IMR-90 (cell line): ENCODE results near the gene TARDBP. TPM values are rescaled to one million over a fixed set of nuclear protein-coding genes. Genes with fewer than 3 reads are reported as not detected.

ENCODE experiments used
- ATAC-seq: fragments of 200-7000 bp; cut with Tn5 transposase; 2 replicates; pipeline ENCODE4 v1.9.1; 2020; ENCODE audit warnings: low read depth, mild to moderate bottlenecking, moderate library complexity
- BruUV-seq: library from RNA; stranded (reverse); fragments of 400-500 nt; replicated peaks from 2 replicates; lab custom pipeline; 2021; lab: Mats Ljungman, UMichigan
- CTCF ChIA-PET: fragments of 300-600 bp; formaldehyde crosslinking; extraction: SDS; loops from one replicate; lab custom pipeline; 2021; ENCODE audit warnings: antibody characterized with exemption; lab: Yijun Ruan, JAX
- POLR2A ChIA-PET: fragments of 300-600 bp; sonication (Branson Sonifier 250); formaldehyde crosslinking; loops from one replicate; lab custom pipeline; 2022; ENCODE audit warnings: antibody characterized with exemption; ENCODE audit not compliant: unreplicated experiment; lab: Charles Lee
- DNase-seq: peaks from one replicate; pipeline ENCODE4 v3.0.0; 2013
- H2AFZ ChIP-seq: replicated peaks from 2 replicates; pipeline ENCODE3; 2013; ENCODE audit warnings: low read length, mild to moderate bottlenecking; ENCODE audit not compliant: poor library complexity
- H2AK5ac ChIP-seq: 2 replicates; pipeline ENCODE4 v1.6.1; 2013; ENCODE audit warnings: low read depth, low read length, inconsistent platforms
- H2AK9ac ChIP-seq: replicated peaks from 2 replicates; pipeline ENCODE3; 2013; ENCODE audit warnings: mild to moderate bottlenecking, low read depth, low read length, moderate library complexity; ENCODE audit not compliant: poor library complexity
- H2BK120ac ChIP-seq: 2 replicates; pipeline ENCODE4 v1.6.1; 2013; ENCODE audit warnings: low read depth, low read length, inconsistent platforms
- H2BK15ac ChIP-seq: 3 replicates; pipeline ENCODE4 v1.6.1; 2013; ENCODE audit warnings: low read depth, low read length, inconsistent platforms
- H2BK20ac ChIP-seq: 2 replicates; pipeline ENCODE4 v1.6.1; 2013; ENCODE audit warnings: low read depth, mild to moderate bottlenecking, inconsistent platforms, low read length, moderate library complexity
- H2BK5ac ChIP-seq: 2 replicates; pipeline ENCODE4 v1.6.1; 2013; ENCODE audit warnings: mild to moderate bottlenecking, low read depth, low read length, inconsistent platforms; ENCODE audit not compliant: poor library complexity, severe bottlenecking
- H3K14ac ChIP-seq: replicated peaks from 2 replicates; pipeline ENCODE4 v1.6.1; 2013; ENCODE audit warnings: low read depth, low read length, inconsistent platforms
- H3K18ac ChIP-seq: 2 replicates; pipeline ENCODE4 v1.6.1; 2013; ENCODE audit warnings: low read depth, low read length, control low read depth
- H3K23ac ChIP-seq: 2 replicates; pipeline ENCODE4 v1.6.1; 2013; ENCODE audit warnings: low read depth, low read length, inconsistent platforms
- H3K27ac ChIP-seq: 2 replicates; pipeline ENCODE4 v1.5.1; 2013; ENCODE audit warnings: mild to moderate bottlenecking, control low read depth, low read length; ENCODE audit not compliant: insufficient read depth
- H3K27me3 ChIP-seq: 2 replicates; pipeline ENCODE4 v1.6.1; 2013; ENCODE audit warnings: low read length; ENCODE audit not compliant: control insufficient read depth, insufficient read depth
- H3K36me3 ChIP-seq: 2 replicates; pipeline ENCODE4 v1.6.1; 2013; ENCODE audit warnings: low read length, mixed read lengths; ENCODE audit not compliant: control insufficient read depth, insufficient read depth
- H3K4ac ChIP-seq: 2 replicates; pipeline ENCODE4 v1.6.1; 2013; ENCODE audit warnings: low read depth, low read length, inconsistent platforms
- H3K4me1 ChIP-seq: 2 replicates; pipeline ENCODE4 v1.6.1; 2013; ENCODE audit warnings: low read length, mixed read lengths; ENCODE audit not compliant: control insufficient read depth, insufficient read depth
- H3K4me2 ChIP-seq: 2 replicates; pipeline ENCODE4 v1.6.1; 2013; ENCODE audit warnings: low read depth, mild to moderate bottlenecking, control low read depth, low read length, moderate library complexity
- H3K4me3 ChIP-seq: 2 replicates; pipeline ENCODE4 v1.5.1; 2013; ENCODE audit warnings: low read depth, mild to moderate bottlenecking, control low read depth, low read length, moderate library complexity; ENCODE audit not compliant: insufficient read depth
- H3K56ac ChIP-seq: 2 replicates; pipeline ENCODE4 v1.6.1; 2013; ENCODE audit warnings: low read length, inconsistent platforms; ENCODE audit not compliant: insufficient read depth; ENCODE audit errors: extremely low read depth
- H3K79me1 ChIP-seq, 2 experiments: 2 replicates each; pipeline ENCODE4 v1.6.1; 2013; ENCODE audit warnings: low read length in 2 of 2, inconsistent platforms in 1 of 2, low read depth in 1 of 2
- H3K9ac ChIP-seq: 2 replicates; pipeline ENCODE4 v1.6.1; 2013; ENCODE audit warnings: low read depth, low read length, control low read depth
- H3K9me1 ChIP-seq: 2 replicates; pipeline ENCODE4 v1.6.1; 2013; ENCODE audit warnings: low read length, inconsistent platforms; ENCODE audit not compliant: insufficient read depth
- H3K9me3 ChIP-seq: 2 replicates; pipeline ENCODE4 v1.6.1; 2013; ENCODE audit warnings: low read length; ENCODE audit not compliant: control insufficient read depth, insufficient read depth
- H4K20me1 ChIP-seq: 2 replicates; pipeline ENCODE4 v1.6.1; 2013; ENCODE audit warnings: low read length, inconsistent platforms; ENCODE audit not compliant: insufficient read depth
- H4K5ac ChIP-seq: 2 replicates; pipeline ENCODE4 v1.6.1; 2013; ENCODE audit warnings: mild to moderate bottlenecking, low read depth, low read length, control low read depth
- H4K8ac ChIP-seq, 2 experiments: 2 replicates each; pipeline ENCODE4 v1.6.1; 2013; ENCODE audit warnings: low read depth in 2 of 2, low read length in 2 of 2, control low read depth in 1 of 2, inconsistent platforms in 1 of 2
- H4K91ac ChIP-seq: 2 replicates; pipeline ENCODE4 v1.6.1; 2013; ENCODE audit warnings: low read depth, low read length, inconsistent platforms; ENCODE audit not compliant: insufficient read depth
- BHLHE40 ChIP-seq: fragments of 150-350 bp; IDR thresholded peaks from 2 replicates; pipeline ENCODE4 v1.6.1; 2016; ENCODE audit warnings: mild to moderate bottlenecking, low read depth, low read length
- CEBPB ChIP-seq: IDR thresholded peaks from 2 replicates; pipeline ENCODE4 v1.6.1; 2012; ENCODE audit warnings: low read depth, low read length, improper control_type of control experiment
- CHD1 ChIP-seq: IDR thresholded peaks from 2 replicates; pipeline ENCODE4 v1.6.1; 2012; ENCODE audit warnings: low read depth, low read length, improper control_type of control experiment
- CTCF ChIP-seq: conservative IDR thresholded peaks from 2 replicates; pipeline ENCODE4 v1.5.1; 2012; ENCODE audit warnings: mild to moderate bottlenecking, low read depth, low read length, improper control_type of control experiment
- ELK1 ChIP-seq: fragments of 150-350 bp; IDR thresholded peaks from 2 replicates; pipeline ENCODE4 v1.6.1; 2016; ENCODE audit warnings: low read depth, mild to moderate bottlenecking, low read length, moderate library complexity, borderline replicate concordance
- FOS ChIP-seq: fragments of 150-350 bp; IDR thresholded peaks from 2 replicates; pipeline ENCODE4 v1.6.1; 2016; ENCODE audit warnings: low read depth, low read length
- MAFK ChIP-seq: IDR thresholded peaks from 2 replicates; pipeline ENCODE4 v1.6.1; 2012; ENCODE audit warnings: low read depth, low read length, improper control_type of control experiment
- MAZ ChIP-seq: IDR thresholded peaks from 2 replicates; pipeline ENCODE4 v1.6.1; 2012; ENCODE audit warnings: low read depth, mild to moderate bottlenecking, low read length, improper control_type of control experiment, moderate library complexity, borderline replicate concordance
- MXI1 ChIP-seq: IDR thresholded peaks from 2 replicates; pipeline ENCODE4 v1.6.1; 2012; ENCODE audit warnings: low read depth, mild to moderate bottlenecking, low read length, moderate library complexity, borderline replicate concordance
- NFE2L2 ChIP-seq: fragments of 150-350 bp; IDR thresholded peaks from 2 replicates; pipeline ENCODE4 v1.6.1; 2016; ENCODE audit warnings: low read depth, mild to moderate bottlenecking, low read length
- POLR2A ChIP-seq: IDR thresholded peaks from 2 replicates; pipeline ENCODE4 v1.6.1; 2012; ENCODE audit warnings: mild to moderate bottlenecking, low read depth, low read length
- RAD21 ChIP-seq: IDR thresholded peaks from 2 replicates; pipeline ENCODE4 v1.6.1; 2012; ENCODE audit warnings: low read length, improper control_type of control experiment
- RCOR1 ChIP-seq: IDR thresholded peaks from 2 replicates; pipeline ENCODE4 v1.6.1; 2012; ENCODE audit warnings: mild to moderate bottlenecking, low read length, improper control_type of control experiment; ENCODE audit not compliant: insufficient replicate concordance
- RFX5 ChIP-seq: IDR thresholded peaks from 2 replicates; pipeline ENCODE4 v1.8.0; 2012; ENCODE audit warnings: low read depth, mild to moderate bottlenecking, low read length, moderate library complexity
- SMC3 ChIP-seq: fragments of 150-350 bp; IDR thresholded peaks from 2 replicates; pipeline ENCODE4 v1.6.1; 2016; ENCODE audit warnings: low read depth, mild to moderate bottlenecking, antibody characterized with exemption, low read length, moderate library complexity
- USF2 ChIP-seq: fragments of 150-350 bp; IDR thresholded peaks from 2 replicates; pipeline ENCODE4 v1.6.1; 2017; ENCODE audit warnings: mild to moderate bottlenecking, antibody characterized with exemption, low read length, low read depth
- WGBS, 2 experiments: methylation state at CpG; one replicate each; pipeline versions ENCODE4 v1.1.5 to v1.1.7; 2013; ENCODE audit warnings: missing lambda C conversion rate in 2 of 2; ENCODE audit not compliant: insufficient read length in 1 of 2; ENCODE audit errors: extremely low coverage in 2 of 2; 5-methylcytosine and 5-hydroxymethylcytosine counted together
- dilution Hi-C: fragments of 300-500 bp; cut with HindIII; formaldehyde crosslinking; loops from one replicate; pipeline ENCODE4 v1.14.3; 2018; ENCODE audit warnings: low sequenced_read_pairs; ENCODE audit not compliant: unreplicated experiment
- in situ Hi-C: fragments of 300-500 bp; cut with MboI; formaldehyde crosslinking; loops from 3 replicates; pipeline ENCODE4 v1.14.3; 2019; ENCODE audit warnings: low sequenced_read_pairs, inconsistent platforms, mixed read lengths
- intact Hi-C: fragments of 100-400 bp; cut with micrococcal nuclease; formaldehyde crosslinking; loops from 2 replicates; pipeline ENCODE4 v1.10.0; 2022
- polyA plus RNA-seq, 3 experiments: library from polyadenylated mRNA; depleted of rRNA; stranded (reverse); fragments of >200 nt; gene quantifications; 2 replicates each; pipeline ENCODE4 v1.2.3, GENCODE V29; 2012; ENCODE audit warnings: low replicate concordance in 1 of 3
- total RNA-seq: library from RNA; depleted of rRNA; stranded (reverse); fragments of >200 nt; gene quantifications from 2 replicates; pipeline ENCODE4 v1.2.3, GENCODE V29; 2012

Gene TARDBP
- total and polyA plus RNA-seq, 2 of the 4 experiments (the other 2 are of a cell fraction), result 36.7 to 161 TPM

GRCh38 chr1:11023201-11023600 lies 10.7 kb downstream of the TARDBP start:
- no peak overlapping the region for H3K23ac ChIP-seq
- no peak overlapping the region for H4K8ac ChIP-seq
- no peak overlapping the region for H3K4ac ChIP-seq
- H3K18ac ChIP-seq, result no peak overlapping the region
- 100% methylated on average over 3 of the region's 14 CpGs; no CpG with 5 or more reads in 1 of the 2 experiments for WGBS, 2 experiments
- H3K4me1 ChIP-seq, result no peaks in the 10 kb centered on the region
- H2AFZ ChIP-seq, result no peak overlapping the region
- no peak overlapping the region for H4K91ac ChIP-seq
- TF ChIP-seq NFE2L2 (no peak), RCOR1 (no peak), ELK1 (no peak), SMC3 (no peak), CEBPB (no peak), CTCF (no peak), MAZ (no peak), POLR2A (no peak), CHD1 (no peak), BHLHE40 (no peak), USF2 (no peak), RAD21 (no peak), MAFK (no peak), FOS (no peak), MXI1 (no peak), RFX5 (no peak)
- H3K9me3 ChIP-seq, result no peaks in the 10 kb centered on the region
- ChIA-PET POLR2A (no interaction called here), CTCF (no interaction called here)
- no peak for DNase-seq
- no peak overlapping the region for H3K4me3 ChIP-seq
- intact Hi-C loops (no loop called here), in situ Hi-C loops (no loop called here), dilution Hi-C loops (no loop called here)
- no peak overlapping the region for H3K56ac ChIP-seq
- no peak for ATAC-seq
- no peak overlapping the region for H2BK5ac ChIP-seq
- H2BK120ac ChIP-seq, result no peak overlapping the region
- no peaks in the 10 kb centered on the region for H3K9me1 ChIP-seq
- no peak overlapping the region for H2AK9ac ChIP-seq
- H2BK20ac ChIP-seq, result no peak overlapping the region
- BruUV-seq, result no TSS peak
- H4K20me1 ChIP-seq, result peaks cover 31% of the 10 kb centered on the region
- H3K27me3 ChIP-seq, result no peaks in the 10 kb centered on the region
- H3K36me3 ChIP-seq, result peaks cover 60% of the 10 kb centered on the region
- no peak overlapping the region for H3K14ac ChIP-seq
- no peak overlapping the region for H2BK15ac ChIP-seq
- peaks cover 18 to 21% of the 10 kb centered on the region in 2 experiments for H3K79me1 ChIP-seq
- H3K9ac ChIP-seq, result no peak overlapping the region
- no peak overlapping the region for H2AK5ac ChIP-seq
- no peak overlapping the region for H3K4me2 ChIP-seq
- H4K5ac ChIP-seq, result no peak overlapping the region
- no peak overlapping the region for H3K27ac ChIP-seq
